AG09319 (cell line): Measurements from ENCODE around the gene MYCBP2.
A peak's percentile ranks its signal among the peaks of the same experiment; 100 is the strongest.

ENCODE experiments used
- DNase-seq: peaks from one replicate; pipeline ENCODE4 v3.0.0-alpha.2; 2010; ENCODE audit warnings: low read depth; ENCODE audit errors: extremely low read depth
- TF ChIP-seq, protein P1 (sequence below): IDR thresholded peaks from 2 replicates; pipeline ENCODE4 v1.5.1; 2011; ENCODE audit warnings: low read depth, mild to moderate bottlenecking, inconsistent platforms, low read length, moderate library complexity

MYCBP2 gene

DNA sequence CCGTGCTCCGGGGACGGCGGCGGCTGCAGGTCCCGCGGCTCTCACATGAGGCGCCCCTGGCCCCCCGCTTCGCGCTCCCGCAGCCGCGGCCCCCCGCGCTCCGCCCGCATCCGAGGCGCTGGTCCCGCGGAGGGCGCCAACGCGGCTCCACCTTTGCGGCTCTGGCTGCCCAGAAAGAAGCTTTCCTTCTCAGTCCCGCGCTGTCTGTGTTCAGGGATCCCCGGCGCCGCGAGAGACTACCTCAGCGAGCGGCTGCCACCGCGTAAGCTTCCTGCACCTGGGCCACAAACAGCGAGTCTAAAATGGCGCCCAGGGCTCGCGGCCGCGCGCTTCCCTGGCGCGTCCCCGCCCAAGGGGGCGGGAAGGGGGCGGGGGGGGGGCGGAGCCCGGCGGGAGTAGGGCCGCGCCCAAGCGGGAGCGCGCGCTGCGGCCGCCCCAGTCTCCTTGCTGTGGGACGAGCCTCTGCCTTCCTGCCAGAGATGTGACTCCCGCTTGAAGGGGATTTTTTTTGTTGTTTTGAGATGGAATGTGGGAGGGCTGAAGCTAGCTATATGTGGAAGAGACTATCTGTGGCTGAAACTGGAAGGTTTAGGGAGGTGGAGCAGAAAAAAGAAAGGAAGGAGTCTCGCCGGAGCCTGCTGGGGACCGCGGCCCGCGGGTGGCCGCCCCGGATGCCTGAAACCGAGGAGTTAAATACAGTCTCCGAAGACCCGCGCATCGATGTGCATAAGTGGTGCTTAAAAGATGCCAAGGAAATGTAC, 299.9 kb downstream of the MYCBP2 start, which contains the start of gene FBXL3:
Gene FBXL3, minus strand, starts transcription at position 299 of the 761 bp plus-strand sequence. CDS start 5,299 bp downstream, outside the sequence.
- TF ChIP-seq, protein P1, sequence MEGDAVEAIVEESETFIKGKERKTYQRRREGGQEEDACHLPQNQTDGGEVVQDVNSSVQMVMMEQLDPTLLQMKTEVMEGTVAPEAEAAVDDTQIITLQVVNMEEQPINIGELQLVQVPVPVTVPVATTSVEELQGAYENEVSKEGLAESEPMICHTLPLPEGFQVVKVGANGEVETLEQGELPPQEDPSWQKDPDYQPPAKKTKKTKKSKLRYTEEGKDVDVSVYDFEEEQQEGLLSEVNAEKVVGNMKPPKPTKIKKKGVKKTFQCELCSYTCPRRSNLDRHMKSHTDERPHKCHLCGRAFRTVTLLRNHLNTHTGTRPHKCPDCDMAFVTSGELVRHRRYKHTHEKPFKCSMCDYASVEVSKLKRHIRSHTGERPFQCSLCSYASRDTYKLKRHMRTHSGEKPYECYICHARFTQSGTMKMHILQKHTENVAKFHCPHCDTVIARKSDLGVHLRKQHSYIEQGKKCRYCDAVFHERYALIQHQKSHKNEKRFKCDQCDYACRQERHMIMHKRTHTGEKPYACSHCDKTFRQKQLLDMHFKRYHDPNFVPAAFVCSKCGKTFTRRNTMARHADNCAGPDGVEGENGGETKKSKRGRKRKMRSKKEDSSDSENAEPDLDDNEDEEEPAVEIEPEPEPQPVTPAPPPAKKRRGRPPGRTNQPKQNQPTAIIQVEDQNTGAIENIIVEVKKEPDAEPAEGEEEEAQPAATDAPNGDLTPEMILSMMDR, result no peak
- peak; percentile 79 for DNase-seq

DNA sequence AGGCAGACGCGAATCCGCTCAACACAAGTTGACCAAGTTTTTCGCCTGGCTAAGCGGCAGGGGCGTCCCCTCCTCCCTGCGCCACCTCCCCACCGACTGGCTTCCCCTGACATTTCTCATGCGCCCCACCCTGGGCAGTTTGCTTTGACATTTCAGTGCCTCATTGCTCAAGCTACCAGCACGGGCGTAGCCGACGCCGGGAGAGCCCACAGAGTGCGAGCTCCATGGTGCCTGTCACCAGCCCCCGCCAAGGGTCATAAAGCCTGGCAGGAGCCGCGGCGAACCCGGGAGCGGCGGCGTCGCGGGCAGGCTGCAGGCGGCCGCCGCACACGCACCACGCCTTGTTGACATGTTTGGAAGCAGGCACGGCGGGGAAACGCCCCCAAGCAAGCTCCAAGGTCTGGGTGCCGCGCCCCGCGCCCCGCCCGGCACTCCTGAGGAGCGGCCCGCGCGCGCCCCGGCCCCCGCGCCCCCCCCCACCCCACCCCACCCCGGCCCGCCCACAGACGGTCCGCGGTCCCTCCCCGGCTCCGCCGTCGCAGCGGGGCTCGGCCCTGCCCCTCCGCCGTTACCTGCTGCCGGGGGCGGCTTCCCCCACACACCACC, 300.5 kb downstream of the MYCBP2 start:
- TF ChIP-seq, protein P1, result no peak
- DNase-seq, result no peak

DNA sequence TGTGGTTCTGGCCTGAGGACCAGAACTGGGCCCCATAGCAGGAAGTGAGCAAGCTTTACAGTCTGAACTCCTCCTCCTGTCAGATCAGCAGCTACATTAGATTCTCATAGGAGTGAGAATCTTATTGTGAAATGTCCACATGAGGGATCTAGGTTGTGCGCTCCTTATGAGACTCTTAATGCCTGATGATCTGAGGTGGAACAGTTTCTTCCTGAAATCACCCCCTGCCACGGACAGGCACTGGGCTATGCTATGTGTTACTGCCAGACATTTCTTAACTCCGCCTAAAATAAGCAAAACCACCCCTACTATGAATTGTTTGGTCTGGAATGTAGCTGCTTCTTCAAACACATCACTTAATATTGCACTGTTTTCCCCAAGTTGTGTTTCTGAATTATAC, 304.6 kb downstream of the MYCBP2 start:
- TF ChIP-seq, protein P1, result no peak
- no peak for DNase-seq

DNA sequence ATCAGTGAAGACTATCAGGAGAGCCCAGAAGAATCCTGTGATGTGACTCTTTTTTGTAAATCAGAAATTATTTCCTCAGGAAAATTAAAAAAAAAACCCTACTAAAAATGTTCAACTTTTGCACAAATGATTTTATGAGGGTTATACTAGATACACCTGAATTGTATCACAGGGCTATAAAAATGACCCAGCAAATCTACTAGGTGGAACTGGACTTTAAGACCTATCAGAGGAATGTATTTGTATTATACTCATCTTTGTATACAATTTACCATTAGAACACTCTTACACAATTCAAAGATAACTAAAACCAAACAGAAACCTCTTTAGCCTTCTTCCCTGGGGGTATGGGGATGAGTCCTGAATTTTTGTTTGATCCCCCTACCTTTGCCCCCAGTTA, 307.1 kb downstream of the MYCBP2 start:
- DNase-seq, result no peak
- TF ChIP-seq, protein P1, result no peak

DNA sequence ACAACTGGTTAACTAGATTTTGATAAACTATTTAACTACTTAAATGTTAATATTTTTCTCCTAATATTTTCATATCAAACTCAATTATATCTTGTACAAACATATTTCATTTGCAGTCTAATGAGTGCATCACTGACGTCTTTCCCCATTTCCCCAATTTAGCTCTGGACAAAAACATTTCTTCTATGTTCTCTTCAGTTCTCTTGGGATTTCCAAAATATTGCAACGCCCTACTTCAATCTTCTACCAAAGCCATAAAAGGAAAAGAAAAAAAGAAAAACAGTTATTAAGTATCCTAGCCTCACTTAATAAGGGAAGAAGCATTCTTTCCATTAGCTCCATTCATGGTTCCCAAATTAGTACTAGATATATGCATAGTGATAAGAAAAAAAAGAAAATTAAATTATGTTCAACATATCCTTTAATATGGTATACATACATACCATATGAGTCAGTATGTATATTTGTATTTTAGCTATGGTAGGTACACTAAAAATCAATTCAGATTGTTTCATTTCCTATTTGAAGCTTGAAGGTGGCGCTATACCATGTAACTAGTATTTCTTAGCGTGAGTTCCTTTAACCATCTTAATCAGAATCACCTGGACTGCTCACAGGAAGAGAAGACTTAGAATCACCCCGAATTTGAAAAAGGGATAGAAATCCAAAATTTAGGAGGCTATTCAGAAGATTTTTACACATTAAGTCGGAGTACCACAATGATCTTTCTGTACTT, 309.8 kb downstream of the MYCBP2 start:
- TF ChIP-seq, protein P1, result no peak

DNA sequence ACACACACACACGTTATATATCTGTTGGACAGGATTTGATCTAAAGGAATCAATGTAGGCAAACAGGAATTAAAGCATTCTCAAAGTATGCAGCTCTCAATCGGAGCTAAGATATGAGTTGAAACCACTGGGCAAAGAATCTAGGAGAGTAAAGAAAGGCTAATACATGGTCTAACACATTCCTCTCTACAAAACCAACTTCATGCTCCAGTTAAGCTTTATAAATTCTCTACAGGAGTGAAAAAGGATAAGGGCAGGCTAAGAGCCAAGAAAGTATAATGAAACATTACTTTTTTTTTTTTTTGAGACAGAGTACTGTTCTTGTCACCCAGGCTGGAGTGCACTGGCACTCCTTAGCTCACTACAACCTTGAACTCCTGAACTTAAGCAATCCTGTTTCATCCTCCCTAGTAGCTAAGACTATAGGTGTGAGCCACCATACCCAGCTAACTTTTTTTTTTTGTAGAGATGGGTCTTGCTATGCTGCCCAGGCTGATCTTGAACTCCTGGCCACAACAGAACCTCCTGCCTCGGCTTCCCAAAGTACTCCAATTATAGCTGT, 310.6 kb downstream of the MYCBP2 start:
- DNase-seq, result no peak
- TF ChIP-seq, protein P1, result no peak

More for the DNA sequence above, 309.8 kb downstream of the MYCBP2 start:
- no peak for DNase-seq
